Left hindlimb (tissue), 1 donor: ENCODE measurements around the gene TANGO2.

Source experiments
- DNase-seq: peaks from one replicate; pipeline ENCODE4 v3.0.0-alpha.2; 2018

Gene TANGO2

DNA sequence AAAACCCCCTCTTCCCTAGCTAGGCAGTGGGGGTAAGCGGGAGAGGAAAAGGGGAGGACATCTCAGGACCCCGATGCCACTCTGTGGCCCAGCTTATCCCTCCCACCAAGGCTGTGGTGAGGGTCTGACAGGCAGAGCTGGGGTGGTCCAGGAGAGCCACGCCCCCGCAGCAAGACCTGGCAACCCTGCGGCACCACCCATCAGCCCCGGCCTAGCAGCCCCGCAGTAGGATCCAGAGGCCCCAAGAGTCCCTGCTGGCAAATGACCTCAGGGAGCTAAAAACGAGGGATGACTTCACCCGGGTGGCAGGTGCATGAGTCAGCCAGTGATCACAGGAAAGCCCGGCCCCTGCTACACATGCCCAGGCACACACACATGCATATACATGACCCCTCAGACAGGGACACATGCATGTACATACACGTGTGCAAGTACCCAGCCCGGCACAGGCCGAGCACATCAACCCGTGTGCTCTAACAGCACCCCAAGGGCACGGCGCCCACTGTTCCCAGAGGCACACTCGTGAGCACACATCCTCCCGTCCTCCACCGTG is 36.6 kb upstream of the TANGO2 start:
- peak; percentile 51 for DNase-seq

DNA sequence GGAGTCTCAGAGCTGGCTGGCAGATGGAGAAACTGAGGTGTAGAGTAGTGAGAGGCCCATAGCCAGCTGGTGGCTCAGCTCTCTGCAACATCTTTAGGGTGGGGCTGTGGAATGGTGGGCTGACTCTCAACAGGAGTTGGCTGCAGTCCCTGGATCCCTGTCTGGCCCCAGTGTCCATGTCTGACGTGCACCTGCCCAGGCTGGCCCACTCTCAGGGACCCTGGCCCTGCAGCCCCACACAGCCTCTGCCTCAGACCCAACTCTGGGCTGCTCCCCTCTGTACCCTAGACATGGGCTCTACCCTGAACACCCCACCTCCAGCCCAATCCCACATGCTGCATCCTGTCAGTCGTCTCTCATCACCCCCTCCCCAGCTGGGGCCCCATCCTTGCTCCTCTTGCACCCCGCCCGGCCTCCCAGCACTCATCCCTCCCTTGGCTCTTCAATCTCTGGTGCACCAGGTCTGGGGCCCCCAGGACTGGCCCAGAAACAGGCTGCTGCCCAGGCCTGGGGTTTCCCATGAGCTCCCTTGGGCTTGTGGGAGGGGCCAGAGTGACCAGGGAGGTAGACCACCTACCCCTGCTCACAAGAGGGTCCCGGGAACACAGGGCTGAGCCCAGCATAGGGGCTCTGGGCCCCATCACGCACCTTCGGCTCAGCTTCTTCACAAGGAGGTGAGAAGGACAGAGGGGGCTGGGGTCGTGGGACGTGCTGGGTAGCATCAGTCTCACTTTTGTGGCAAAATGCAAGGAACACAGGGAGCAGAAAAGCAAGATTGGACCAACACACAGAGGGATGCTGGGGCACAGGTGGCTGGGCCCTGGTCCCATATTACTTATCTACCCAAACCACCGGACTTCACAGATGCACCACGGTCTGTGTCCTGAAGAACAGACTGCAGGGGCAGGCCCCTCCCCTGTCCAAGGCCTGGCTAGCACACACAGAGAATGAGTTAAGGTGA is 35.8 kb upstream of the TANGO2 start:
- peak; percentile 22 for DNase-seq

DNA sequence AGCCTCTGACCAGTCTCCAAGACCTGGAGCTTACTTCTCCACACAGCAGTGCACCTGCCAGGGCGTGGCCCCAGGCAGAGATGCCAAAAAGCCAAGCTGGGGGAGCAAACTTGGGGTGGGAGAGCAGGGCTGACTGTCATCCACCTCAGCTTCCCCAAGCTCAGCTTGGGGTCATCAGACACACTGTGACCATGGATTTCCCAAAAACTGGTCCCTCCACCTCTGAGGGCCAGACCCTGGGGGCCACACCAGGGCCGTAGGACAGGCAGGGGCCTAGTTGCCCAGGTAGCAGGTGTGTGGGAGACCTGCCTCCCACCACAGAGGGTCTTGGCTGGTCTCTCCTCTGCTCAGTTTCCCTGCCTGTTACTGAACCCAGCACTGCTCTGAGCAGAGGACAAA is 34.9 kb upstream of the TANGO2 start:
- DNase-seq: peak; percentile 25

DNA sequence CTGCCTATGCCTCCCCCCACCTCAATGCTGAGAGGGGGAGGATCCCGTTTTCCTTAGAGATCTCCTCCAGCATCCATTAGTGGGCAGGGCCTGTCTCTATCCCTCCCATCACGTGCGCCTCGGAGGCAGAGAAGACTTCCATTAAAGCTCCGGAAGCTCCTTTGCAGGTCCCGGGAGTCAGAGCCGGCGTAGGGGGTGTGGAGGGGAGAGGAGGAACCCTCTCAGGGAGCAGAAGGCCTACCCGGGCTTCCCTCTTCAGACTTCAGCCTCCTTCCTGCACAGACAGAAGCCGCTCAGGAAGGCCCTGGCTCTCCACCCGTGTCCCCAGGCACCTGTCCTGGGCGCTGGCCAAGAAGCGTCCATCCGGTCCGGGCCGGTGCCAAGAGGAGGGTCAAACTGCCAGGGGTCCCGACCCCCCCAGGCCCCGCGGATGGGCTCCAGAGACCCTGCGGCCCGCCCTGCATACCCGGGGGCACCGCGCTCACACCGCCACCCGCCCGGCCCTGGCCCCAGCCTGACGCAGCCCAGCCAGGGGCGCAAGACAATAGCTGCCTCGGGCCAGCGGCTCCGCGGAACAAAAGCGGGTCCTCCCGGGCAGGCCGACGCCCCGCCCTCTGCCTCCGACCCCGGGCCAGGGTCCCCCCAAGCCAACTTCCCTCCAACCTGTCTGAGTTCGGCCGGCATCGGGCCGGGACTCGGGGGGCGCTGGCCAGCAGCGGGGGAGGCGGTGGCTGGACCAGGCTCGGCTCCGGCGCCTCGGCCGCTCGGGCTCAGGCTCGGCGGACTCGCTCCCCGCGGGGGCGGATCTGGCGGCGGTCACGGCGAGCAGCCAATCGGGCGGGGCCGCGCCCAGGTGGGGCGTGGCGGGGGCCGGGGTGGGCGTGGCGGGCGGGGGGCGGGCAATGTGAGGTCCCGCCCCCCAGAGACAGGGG is 34.2 kb upstream of the TANGO2 start:
- DNase-seq: peak; percentile 83

DNA sequence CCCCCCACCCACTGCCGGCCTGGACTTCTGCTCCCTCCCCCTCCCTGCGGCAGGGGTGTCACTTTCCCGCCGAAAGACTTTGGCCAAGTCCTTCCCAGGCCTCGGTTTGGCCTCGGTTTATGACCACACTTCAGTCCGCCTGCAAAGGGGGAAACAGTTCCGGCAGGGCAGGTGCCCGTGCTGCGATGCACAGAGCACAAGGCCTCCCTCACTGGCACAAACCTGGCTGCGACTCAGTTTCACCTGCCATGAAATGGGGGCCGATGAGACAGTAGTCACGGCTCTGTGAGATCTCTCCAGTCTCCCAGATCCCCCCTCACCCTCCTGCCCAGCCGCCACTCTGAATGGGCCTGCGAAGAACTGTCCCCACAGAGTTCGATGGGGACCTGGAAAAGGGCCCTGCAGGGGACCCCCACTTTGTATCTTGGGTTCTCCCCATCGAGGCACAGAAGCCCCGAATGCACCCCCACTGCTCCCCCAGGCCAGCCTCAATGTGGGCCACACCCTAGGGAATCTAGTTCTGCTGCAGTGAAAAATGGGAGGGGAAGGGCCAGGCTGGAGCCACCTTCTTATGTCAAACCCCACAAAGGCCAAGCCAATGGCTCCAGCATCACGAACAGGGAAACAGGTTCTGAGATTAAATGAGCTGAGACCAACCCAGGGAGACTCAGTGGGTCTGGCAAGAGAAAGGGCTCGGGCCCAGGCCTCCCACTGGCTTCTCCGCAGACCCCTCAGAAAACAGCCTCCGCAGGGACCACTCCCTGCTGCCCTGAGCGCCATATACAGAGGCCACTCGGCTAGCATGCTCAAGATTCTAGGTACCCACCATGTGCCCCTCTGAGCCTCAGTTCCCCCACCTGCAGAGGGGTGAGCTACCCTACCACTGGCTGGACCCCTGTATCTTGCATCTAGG is 33.3 kb upstream of the TANGO2 start:
- DNase-seq: peak; percentile 24

DNA sequence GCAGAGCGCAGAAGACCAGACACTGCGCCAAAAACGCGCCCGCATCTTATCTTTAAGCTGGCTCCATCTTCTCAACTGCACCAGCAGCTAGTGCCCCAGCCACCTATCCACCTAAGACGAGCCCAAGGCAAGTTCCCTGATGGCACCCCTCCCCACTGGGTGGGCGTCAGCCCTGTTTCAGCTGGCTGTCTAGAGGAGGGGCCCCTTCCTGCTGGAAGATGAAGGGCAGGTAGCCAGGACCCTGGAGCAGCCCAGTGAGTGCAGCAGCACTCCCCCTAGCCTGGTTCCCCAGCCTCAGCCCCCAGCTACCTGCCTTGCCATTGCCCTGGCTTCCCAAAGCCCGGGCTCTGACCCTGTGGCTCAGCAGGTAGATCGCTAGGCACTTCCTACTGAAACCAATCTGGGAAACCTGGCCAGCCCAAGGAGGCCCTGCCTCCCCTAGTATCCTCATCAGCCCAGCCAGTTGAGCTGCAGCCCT is 32.5 kb upstream of the TANGO2 start:
- DNase-seq: peak; percentile 42

DNA sequence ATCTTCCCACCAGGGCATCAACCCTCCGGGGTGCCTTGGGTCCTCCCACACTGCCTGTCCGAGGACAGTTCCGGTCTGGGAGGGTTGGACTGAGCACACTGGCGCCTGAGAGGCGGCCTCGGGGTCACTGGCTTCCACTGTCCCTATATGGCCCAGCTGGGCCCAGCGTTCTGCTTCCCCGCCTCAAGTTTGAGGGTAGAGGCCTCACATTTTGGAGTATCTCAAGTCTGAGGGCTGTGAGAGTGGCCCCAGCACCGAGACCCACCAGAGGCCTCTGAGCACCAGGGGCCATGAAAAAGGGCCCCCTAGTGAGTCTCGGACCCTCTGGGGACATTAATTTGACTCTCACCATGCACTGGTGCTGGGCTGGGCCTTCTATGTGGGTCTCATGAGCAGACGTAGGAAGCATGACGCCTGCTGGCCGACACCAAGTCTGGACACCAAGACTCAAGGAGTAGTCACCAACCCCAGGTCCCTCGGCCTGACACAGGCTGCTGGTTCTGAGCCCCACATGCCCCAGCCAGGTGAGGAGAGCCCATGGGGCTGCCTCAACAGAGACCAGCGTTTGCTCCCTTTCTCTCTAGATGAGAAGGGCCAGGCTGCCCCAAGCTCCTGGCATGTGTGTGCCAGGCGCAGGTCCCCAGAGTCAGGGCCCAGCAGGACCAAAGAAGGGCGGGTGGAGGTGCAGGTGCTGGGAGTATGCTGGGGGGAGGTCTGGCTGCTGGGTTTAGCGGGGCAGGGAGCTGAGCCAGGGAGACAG is 31.8 kb upstream of the TANGO2 start:
- peak; percentile 29 for DNase-seq

DNA sequence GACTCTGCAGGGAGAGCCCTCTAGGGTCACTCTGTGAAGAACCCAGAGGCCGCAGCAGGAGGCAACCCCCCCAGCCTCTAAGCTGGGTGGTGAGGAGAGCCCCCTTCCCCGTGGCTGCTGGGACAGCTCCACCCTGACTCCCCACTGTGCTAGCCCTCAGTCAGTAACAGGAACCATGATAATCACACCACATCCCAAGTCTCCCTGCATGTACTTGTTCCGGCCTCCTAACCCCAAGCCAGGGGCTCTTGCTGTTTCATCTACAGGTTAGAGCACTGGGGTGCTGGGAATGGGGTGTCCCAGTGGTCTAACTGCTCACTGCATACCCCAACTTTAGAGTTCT is 31.2 kb upstream of the TANGO2 start:
- peak; percentile 21 for DNase-seq

DNA sequence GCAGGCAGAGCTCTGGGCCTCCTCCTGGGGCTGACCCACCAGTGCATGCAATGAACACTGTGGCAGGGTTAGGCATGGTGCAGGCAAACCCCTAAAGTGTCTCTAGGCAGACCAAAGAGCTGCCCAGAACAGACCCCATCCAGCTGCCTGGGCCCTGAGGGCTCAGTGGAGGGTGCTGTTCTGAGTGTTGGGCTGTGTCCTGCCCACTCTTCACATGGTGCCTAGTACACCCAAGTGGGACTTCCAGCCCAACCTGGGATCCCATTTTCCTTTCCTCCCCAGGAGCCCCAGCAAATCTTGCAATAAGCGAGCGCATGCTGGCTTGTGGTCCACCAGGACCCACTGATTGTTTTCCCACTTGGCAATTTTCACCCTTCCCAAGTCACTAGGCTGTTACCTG is 30.7 kb upstream of the TANGO2 start:
- peak; percentile 15 for DNase-seq

DNA sequence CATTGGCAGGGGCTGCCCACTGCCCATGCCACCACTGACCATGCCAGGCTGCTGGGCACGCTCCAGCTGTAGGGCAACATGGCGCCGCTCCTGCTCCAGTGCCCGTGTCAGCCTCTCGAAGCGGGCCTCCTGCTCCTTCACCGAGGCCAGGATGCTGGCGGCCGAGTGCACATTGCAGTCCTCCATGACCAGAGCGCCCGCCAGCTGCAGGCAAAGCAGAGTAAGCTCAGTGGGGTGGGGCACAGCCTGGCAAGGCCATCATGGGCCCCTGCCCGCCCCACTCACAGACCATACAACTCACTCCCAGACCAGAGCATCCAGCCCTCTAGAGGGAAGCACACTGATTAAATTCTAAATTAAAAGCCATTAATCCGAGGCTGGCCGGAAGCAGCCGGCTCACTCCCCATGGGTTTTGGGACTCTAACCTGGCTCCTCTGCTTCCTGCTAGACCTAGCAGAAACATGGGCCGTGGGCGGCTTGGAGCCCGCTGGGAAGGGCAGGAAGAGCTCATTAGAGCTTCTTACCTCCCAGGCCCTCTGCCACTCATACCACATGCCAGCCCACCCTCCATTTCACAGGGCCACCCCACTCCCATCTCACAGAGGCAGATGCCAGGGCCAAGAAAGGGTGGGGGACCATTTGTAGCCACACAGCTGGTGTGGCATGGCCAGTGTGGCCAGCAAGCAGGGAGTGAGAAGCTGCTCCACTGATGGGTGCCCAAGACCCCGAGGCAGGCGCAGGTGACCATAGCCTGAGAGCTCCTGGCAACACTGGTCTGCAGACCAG is 30.1 kb upstream of the TANGO2 start:
- peak; percentile 29 for DNase-seq

DNA sequence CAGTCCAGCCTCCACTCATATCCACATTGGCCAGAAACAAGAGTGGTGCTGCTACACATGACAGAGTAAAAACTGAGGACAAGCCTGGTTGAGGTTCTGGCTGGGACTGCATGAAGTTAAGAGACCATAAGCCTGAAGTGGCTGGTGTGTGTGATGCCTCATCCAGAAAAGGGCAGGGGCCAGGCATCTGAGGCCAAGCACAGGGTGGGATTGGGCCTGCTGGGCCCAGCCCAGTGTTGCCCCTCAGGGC is 29.6 kb upstream of the TANGO2 start:
- DNase-seq: no peak

DNA sequence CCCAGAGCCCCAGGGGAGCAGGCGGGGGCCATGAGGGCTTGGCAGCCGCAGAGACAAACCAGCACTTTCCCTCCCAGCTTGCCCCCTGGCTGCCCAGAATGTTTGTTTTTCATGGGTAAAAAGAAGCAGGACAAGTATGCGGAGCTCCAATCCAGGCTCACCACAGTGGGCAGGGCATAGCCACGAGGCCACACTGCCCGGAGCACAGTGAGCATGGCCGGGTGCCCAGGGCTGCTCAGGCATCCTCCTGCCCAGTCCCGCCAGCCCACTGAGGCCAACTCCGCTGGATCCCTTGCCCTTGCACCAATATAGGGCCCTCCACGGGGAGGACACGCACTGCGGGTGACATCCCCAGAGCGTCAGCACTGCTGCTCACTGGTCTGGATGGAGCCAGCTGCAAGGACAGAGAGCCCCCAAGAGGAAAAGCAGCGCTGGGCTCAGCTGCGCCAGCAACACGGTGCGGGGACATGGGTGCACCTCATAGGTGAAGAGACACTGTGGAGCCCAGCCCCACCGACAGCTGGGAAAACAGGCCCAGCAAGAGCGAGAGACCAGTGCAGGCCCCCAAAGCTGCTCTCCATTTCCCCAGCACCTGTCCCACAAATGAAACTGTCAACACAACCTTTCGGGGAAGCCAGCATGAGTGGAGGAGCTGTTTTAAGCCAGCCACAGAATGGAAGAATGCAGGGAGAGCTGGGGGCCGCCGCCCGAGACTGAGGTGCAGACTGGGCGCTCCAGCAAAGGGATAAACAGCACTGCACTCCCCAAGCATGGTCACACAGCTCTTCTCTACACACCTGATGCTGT is 29.1 kb upstream of the TANGO2 start:
- DNase-seq: peak; percentile 76

DNA sequence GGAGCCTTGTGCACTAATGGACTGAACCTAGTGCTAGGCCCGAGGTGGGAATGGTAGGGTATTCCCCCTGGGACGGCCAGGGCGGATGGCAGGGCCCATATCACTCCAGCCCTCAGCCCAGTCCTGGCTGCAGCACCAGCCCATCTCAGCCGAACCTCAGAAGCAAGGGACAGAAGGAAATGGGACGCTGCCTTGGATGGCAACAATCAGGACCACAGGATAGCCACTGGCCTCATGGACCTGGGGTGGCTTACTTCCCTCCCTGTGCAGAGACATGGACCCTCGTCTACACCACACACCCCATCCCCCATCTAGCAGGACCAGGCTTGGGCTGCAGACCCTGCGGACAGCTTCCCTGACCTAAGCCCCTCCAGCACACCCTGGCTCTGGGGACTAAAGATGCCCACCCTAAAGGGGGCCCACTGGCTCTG is 28.4 kb upstream of the TANGO2 start:
- DNase-seq: peak; percentile 28

DNA sequence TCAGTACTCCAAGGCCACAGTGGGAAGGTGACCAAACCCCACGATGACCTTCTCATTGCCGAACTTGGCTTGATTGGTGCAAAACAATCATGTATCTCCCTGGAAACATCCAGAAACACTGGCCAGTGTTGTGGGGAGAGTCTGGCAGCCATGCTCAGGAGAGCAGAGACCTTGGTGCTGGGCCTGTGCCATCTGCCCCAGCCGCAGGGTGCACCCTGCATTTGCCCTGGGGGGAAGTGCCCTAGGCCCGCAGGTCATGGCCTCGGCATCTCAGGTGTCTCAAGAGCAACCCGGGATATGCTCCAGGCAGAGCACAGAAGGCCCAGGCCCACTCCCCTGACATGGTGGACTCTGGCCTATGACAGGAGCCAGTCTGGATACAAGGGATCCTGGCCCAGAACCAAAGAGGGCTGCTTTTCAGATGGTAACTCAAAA is 28.0 kb upstream of the TANGO2 start:
- peak; percentile 18 for DNase-seq

DNA sequence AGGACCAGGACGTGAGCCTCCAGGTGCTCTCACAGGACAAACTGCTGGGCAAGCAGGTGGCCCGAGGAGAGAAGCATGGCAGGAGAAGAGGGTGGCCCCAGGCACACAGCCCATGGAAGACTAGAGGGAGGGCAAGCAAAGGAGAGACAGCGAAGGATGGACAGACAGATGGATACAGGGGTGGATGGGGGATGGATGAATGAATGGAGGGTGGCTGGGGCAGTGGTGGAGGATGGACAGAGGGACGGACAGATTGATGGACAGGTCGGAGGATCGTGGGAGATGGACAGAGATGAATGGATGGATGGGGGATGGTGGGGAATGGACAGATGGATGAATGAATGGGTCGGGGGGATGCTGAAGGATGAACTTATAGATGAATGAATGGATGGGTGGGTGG is 27.0 kb upstream of the TANGO2 start:
- DNase-seq: no peak

DNA sequence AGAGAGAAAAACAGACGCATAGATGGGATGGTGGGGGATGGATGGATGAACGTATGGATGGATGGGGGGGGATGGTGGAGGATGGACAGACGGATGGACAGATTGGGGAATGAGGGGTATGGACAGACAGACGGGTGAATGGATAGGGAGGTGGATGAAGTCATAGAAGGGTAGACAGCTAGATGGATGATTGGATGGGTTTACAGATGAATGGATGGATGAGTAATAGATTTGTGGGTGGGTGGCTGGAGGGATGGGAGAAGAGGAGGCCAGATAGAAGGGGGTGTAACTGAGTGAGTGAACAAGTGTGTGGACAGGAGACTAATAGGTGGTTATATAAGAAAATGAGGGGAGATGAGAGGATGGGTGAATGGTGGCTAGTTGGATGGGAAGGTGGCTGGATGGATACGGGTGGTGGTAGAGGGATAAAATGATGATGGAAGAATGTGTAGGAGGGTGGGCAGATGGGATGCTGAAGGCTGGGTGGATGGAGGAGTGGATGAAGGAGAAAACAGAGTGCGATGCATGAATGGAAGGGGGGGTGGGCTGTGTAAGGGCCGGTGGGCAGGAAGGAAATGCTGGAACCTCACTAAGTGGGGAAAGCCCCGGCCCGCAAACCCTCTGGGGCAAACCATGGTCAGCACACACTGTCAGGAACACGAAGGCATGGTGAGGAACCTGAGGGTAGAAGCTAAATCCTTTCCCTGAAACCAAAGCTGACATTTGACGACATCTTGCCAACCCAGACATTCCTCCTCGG is 25.9 kb upstream of the TANGO2 start:
- DNase-seq: no peak

DNA sequence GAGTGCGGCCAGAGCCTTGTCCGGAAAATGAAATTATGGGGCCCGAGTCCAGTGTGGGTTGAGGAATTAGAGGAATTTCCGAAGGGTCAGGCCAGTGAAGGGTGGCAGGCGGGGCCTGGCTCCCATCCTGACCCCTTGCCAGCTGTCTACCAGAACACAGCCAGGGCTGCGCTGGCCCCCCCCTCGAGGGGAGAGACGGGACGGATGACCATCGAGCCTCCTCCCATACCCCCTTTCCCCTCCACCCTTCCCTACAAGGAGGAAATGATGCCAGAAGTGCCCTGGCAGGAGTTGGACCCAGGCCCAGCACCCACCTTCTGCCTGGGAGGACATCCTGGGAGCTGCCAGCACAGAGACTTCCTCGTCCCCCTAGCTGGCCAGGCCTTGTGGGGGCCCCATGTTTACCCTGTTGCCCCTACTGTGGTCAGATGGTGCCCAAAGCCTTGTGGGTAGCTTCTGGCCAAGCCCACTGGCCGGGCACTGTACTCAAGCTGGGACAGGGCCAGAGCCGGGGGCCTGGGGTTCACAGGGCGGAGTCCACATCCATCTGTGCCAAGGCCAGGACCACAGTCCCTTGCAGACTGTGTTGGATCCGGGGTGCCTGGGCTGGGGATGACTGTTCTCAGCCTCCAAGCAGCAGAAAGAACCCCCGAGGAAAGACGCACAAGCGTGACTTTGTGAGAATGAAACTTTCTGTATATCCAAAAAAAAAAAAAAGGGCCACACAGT is 25.1 kb upstream of the TANGO2 start:
- peak; percentile 82 for DNase-seq

DNA sequence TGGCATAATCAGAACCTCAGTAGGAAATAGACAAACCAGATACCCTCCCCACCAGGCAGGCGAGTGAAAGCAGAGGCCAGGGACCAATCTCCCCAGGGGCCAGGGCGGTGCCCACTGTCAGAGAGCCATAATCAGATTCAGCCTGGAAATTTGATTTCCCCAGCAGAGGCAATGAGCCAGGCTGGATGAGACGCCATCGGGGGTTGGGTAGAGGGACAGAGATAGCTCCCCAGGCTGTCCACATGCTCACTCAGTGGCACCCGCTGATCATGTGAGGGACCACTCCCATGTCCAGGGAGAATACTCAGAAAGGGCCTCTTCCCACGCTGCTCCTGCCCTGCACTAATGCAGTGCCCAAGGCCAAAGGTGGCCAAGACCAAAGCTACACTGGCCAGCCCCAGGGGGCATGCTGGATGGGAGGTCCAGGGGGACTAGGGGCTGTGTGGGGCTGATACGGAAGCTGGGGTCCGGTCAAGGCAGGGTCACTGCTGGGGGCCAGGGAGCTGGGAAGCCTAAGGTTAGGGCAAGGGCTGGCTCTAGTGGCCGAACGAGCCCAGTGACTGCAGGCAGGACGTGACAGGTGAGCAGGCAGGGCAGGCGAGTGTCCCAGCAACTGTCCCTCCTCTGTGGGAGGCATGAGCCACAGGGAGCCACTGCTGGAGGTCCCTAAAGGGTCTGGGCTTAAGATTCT is 24.1 kb upstream of the TANGO2 start:
- DNase-seq: peak; percentile 57
